HT1080 (cell line): ENCODE results near the gene NR3C1. TPM values are rescaled to one million over a fixed set of nuclear protein-coding genes. Genes with fewer than 3 reads are reported as not detected.

ENCODE experiments used
- DNase-seq: peaks from one replicate; pipeline ENCODE4 v3.0.0-alpha.2; 2015; ENCODE audit warnings: low read depth
- total RNA-seq: library from RNA; depleted of rRNA; stranded (reverse); fragments of >200 nt; shearing (Covaris generic); gene quantifications from 2 replicates; pipeline ENCODE4 v1.2.3, GENCODE V29; 2014

NR3C1 gene
- total RNA-seq, 1 experiment from 2014 or later, result 40.3 TPM

DNA sequence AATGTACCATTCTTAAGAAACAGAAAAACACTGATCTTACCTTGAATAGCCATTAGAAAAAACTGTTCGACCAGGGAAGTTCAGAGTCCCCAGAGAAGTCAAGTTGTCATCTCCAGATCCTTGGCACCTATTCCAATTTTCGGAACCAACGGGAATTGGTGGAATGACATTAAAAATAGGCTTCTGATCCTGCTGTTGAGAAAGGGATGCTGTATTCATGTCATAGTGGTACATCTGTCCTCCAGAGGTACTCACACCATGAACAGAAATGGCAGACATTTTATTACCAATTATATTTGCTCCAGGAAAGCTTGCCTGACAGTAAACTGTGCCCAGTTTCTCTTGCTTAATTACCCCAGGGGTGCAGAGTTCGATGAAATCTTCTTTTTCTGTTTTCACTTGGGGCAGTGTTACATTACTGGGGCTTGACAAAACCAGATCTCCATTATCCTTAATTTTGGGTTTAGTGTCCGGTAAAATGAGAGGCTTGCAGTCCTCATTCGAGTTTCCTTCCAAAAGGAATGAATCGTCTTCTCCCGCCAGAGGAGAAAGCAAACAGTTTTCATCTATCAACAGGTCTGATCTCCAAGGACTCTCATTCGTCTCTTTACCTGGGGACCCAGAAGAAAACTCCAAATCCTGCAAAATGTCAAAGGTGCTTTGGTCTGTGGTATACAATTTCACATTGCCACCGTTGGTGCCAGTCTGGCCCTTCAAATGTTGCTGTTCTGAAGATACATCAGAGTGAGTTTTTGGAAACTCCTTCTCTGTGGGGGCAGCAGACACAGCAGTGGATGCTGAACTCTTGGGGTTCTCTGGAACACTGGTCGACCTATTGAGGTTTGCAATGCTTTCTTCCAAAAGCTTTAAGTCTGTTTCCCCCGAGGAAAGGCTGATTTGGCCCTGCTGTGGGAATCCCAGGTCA, 3.6 kb downstream of the NR3C1 start:
- DNase-seq, result no peak

DNA sequence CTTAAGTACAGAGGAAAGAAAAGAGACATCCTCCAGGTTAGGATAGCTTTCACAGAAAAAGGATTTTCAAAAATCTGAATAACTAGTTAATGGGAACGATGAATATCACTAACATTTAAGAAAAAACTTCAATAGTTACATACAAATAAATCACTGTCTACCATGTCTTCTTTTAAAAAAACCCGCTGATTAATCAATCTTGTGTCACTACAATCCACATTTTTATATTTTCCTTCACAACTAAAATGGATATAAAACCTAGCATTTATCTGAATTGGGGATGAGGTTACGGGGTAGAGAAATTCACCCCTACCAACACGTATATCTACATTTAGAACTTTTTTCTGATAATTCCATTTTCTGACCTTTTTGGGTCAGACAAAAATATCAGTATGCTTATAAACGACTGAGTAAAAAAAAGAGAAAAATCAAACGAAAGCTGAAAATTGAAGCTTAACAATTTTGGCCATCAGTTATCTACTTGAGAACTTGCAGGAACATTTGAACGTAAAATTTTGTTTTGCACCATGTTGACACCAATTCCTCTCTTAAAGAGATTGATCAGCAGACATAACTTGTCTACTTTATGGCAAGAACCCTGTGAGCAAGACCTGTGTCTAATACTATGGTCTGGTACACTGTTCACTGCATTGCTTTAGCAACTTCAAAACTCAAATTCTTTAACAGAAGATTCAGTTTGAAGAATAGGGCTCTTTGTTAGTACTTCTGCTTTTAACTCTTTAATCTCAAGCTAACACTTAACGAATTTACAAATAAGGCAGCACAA, 4.8 kb downstream of the NR3C1 start:
- DNase-seq, result no peak

DNA sequence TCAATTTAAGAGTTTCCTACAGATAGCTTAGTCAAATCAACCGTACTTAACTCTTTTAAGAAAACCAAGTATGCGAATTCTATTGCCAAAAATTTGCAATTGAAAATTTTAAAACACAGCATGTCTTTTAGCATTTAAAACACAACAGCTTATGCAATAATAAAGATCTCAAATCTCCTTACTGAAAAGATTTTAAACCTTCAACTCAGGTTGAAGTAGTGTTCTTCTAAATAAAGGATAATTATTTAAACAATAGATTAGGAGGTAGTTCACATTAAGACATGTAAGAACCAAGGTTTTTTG, 5.5 kb downstream of the NR3C1 start:
- DNase-seq, result no peak

DNA sequence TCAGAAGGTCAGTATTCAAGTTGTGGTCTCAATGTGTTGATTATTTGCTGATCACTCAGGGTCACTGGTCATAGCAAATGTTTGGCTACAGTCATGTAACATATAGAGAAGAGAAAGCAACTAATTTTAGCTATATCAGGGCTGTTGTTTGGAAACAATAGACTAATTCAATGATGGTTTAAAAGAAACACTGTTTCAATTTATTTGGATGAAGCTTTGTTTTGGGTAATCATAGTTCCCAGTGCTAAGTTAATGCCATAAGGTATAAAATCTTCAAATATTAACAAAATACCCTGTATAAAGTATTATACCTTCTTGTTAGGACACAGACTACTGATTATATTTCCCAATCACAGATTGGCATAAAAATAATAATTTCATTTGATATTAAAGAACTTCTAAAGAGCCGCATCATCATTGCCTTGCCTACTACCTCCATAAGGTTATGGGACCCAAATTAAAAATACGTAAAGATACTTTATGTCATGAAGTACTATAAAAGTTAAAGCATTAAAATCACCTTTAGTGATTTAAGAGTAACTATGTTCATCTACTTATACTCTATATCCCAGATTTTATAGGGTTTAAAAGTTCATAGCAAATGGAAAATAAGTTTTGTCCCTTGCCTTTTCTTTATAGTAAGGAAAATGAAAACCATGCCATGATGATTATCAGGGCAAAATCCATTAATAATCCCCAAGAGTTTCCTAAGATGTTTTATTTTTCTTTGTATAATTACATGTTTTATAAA, 6.0 kb downstream of the NR3C1 start:
- DNase-seq, result no peak

DNA sequence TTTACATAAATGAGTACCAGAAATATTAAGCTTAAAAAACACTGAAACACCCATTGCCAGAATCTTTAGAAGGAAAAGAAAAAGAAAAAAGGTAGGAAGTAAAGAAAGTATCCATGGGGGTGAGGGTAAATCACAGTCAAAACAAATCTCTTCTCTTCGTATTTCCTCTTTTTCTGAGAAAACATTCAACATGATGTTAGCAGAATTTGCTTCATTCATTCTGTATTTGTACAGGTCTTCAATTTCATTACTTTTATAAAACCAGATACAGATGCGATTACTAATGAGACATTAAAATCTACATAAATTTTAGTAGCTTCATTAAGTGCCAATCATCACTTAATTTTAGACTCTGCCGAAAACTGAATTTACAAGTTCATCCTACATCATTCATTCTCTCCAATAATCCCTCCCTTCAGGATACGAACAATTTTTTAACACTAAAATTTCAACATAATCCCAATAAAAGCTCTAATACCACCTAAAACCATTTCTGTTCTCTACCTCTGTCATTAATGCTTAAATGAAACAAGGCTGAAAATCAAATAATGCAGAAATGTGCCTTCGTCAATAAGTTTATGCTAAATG, 7.0 kb downstream of the NR3C1 start:
- no peak for DNase-seq

DNA sequence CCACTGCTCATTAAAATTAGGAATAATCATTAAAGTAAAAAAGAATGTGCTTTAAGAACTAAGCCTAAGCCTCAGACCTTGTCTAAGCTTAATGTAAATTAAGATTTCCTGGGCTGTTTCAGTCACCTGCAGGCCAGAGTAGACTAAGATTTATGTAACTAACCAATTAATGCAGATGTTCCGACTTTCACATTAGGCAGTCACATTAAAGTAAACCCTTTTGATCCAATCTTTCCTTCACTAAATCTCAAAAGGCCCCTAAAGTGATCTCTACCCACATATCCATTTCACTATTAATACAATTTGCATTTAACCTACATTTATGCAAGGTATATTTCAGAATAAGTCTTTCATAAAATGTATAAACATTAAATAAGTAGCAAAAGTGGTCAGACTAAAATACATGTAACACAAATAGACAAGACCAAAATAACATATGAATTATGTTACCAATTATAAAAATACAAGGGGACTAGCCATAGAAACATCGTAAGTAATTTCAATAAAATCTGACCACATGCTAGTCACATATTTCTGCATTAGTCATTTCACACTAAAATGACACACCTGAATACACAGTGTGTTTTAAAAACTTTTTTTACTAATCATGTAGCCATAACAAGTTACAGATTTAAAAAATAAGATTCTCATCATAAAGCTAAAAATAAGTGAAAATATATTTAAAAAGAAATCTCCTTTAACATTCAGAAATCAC, 7.7 kb downstream of the NR3C1 start:
- DNase-seq, result no peak

DNA sequence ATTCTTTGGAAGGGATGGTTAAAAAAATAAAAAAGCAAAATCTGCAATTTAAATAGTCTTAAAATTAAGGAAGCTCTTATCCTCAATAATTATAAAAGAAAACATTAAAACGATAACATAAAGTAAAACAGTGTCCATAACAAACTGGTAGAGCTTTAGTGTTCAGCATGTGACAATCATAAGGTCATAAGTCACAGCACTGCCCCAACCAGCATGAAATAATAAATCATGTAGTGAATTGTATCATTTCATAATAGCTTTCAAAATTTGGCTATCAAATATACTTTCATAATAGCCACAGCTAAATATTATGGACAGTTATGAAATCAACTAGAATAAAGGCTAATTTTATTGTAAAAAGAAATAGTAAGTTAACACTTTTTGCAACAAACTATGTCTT, 10.0 kb downstream of the NR3C1 start:
- no peak for DNase-seq

DNA sequence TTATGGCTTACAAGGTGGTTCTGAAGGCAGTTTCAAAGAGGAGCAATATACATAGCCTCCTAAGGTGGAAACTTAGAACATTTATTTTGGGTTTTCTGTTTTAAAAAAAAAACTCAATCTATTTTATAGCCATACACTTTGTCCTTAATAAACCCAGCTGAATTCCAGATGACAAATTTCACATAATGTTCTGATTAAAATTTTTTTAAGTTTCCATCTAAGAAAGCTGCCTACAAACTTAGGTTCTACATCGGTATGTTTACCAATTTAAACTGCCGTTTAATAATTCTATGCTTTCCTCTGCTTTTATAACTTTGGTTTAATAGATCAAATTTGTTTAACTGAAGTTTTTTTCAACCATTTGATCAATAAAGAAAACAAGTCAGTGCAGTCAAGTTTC, 12.5 kb downstream of the NR3C1 start:
- no peak for DNase-seq

DNA sequence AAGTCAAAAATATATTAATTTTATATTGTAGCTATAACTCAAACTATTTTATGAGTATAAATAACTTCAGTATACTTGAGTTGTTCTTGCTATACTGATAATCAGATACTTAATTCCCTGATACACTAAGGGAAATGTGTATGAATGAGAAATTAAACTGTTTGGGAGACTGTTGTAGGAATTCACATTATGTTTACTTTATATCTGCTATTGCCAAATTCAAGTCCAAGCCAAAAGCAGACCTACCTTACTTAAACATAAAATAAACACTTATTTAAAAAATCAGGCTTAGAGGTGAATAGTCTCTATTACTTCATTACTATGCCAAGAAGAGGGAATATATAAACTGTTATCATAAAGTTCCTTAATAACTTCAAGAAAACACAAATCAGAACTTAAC, 13.2 kb downstream of the NR3C1 start:
- no peak for DNase-seq

DNA sequence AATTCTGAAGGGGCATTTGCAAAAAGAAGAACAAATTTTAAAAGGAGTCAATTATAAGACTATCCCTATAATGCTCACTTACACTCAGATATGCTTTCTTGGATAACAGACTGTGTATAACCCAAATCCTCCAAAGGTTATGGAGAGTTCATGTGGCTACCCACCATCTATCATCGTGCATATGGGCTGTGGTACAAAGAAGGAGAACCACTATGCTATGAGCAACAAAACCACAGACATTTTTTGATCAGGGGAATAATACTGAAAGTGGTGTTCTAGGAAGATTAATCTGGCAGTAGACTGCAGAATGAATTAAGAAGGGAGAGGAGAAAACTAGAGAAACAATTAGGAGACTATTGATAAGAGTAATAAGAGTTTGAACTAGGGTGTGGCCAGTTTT, 16.8 kb downstream of the NR3C1 start:
- DNase-seq, result no peak

DNA sequence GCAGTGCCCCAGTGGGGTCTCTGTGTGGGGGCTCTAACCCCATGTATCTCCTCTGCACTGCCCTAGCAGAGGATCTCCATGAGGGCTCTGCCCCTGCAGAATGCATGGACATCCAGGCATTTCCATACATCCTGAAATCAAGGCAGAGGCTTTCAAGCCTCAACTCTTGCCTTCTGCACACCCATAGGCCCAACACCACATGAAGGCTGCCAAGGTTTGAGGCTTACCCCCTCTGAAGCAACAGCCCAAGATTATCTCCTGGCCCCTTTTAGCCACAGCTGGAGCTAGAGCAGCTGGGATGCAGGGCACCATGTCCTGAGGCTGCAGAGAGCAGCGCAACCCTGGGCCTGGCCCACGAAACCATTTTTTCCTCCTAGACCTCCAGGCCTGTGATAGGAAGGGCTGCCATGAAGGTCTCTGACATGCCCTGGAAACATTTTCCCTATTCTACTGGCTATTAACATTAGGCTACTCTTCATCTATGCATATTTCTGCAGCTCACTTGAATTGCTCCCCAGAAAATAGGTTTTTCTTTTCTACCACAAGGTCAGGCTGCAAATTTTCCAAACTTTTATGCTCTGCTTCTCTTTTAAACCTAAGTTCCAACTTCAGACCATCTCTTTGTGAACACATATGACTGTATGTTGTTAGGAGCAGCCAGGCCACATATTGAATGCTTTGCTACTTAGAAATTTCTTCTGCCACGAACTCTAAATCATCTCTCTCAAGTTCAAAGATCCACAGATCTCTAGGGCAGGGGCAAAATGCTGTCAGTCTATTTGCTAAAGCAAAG, 18.4 kb downstream of the NR3C1 start:
- DNase-seq, result no peak

DNA sequence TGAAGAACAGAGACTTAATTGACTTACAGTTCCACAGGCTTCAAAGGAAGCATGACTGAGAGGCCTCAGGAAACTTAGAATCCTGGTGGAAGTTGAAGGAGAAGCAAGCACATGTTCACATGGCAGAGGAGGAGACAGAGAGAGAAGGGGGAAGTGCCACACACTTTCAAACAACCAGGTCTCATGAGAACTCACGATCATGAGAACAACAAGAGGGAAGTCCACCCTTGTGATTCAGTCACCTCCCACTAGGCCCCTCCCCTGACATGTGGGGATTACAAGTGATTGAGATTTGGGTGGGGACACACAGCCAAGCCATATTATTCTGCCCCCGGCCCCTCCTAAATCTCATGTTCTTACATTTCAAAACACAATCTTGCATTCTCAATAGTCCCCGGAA, 19.5 kb downstream of the NR3C1 start:
- DNase-seq, result no peak

DNA sequence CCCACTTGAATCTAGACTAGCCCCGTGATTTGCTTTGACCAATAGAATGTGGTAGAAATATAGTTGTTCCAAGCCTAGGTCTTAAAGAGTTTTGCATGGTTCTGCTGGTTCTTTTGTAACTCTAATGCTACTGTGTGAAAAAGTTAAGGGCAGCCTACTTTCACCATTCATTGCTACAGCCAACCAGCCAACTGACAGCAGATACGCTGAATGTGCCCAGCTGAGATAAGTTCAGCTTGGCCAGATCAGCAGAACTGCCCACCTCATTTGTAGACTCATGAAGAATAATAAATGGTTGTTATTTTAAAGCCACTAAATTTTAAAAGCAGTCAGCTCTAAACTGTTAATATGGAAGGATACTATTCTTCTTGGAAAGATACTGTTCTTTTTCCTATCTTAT, 23.9 kb downstream of the NR3C1 start:
- DNase-seq, result no peak

DNA sequence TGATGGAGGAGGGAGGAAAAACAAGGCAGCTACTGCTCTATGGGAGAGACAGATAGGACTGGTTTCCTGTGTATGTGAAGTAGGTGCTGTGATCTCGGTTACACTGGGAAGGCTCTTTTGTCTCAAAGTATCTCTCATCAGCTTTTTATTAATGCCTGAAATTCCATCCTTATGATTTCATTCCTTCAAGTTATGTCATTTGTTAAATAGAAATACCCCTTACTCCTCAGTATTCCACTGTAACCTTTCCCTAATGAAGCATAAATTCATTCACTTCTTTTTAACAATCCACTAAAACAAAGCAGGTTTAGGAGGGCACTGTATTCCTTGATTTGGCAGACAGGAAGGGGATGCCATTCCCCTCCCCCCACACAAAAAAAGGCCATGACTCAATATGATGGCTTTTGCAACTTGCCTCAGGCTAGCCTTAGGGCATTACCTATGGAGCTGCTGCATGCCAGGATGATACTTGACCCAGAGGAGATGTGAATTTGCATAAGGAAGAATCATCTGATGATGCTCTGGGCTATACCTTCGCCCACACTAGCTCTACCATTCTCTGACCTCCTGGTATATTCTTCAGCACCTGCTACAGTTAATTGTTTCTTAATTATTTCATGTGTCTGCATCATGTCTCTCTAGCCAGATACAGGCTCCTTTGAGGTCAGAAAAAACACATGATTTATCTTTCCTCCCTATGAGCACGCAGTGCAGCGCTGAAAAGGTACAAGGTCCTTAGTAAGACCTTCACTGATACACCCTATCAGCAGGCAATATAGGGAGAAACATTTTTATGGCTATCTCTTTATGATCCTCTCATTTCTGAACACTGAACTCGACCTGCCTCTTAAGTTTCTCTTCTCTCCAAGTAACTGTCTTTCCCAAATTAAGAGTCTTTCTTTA, 26.3 kb downstream of the NR3C1 start:
- peak; percentile 81 for DNase-seq

DNA sequence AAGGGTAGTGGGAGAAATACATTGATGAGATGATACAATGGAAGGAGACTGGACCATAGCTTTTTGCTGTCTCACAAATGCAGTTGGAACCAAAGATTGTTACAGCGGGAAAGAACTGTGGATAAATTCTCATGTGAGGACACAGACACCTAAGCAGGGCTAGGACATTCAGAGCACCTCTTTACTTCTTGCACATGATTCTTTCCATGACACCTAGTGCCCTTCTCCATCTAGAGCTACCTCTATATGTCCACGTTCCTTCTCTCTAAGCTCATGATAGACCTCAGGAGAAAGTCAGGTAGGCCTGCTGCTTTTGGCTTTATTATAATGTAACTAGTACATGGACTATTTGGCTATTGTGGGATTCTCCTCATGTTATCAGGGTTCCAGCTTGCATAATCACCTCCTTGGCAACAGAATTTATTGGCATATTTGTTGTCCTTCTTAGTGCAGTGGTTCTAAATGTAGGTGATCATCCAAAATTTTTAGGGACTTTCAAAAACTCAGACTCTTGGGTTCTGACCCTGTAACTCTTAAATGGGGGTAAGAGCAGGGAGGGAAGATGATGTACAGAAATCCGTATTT, 27.2 kb downstream of the NR3C1 start:
- DNase-seq, result no peak

DNA sequence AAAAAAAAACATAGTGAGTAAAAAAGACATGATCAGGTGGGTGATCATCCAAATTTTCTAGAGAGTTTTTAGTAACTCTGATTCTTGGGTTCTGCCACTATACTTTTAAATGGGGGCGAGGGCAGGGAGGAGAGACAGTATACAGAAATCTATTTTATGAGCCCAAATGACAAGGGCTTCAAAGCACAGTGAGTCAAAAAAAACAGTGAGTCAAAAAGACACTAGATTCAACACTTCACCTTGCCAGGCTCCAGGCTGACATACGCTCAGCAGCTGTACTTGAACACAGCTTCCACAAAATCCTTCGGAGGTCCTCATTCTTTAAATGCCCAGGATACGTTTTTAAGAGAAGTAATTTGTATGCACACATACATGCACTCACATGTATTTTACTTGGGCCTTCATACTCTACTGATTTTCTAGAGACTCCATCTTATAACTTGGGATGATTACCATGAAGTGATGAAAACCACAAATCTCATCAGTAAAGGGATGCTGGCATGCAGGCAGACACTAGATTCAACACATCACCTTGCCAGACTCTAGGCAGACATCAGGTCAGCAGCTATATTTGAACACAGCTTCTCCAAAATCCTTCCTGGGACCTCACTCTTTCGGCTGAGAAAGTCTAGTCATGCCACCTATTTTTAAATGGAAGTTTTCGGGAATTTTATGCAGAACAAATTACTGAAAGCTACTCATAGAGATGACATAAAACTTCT, 28.8 kb downstream of the NR3C1 start:
- DNase-seq, result no peak

DNA sequence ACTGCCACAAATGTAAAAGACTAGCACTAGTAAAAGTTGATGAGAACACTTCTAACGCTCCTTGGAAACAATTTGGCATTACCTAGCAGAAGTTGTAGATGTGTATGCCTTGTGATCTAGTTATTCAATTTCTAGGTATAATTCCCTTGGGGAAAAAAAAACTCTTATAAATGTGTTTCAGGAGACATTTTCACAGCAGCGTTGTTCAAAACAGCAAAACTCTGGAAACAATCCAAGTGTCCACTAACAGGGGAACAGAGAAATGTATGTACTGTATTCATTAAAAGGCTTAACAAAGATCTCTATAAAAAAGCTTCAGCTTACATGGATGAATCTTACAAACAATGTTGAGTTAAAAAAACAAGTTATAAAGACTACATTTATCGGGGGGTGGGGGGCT, 30.4 kb downstream of the NR3C1 start:
- no peak for DNase-seq

DNA sequence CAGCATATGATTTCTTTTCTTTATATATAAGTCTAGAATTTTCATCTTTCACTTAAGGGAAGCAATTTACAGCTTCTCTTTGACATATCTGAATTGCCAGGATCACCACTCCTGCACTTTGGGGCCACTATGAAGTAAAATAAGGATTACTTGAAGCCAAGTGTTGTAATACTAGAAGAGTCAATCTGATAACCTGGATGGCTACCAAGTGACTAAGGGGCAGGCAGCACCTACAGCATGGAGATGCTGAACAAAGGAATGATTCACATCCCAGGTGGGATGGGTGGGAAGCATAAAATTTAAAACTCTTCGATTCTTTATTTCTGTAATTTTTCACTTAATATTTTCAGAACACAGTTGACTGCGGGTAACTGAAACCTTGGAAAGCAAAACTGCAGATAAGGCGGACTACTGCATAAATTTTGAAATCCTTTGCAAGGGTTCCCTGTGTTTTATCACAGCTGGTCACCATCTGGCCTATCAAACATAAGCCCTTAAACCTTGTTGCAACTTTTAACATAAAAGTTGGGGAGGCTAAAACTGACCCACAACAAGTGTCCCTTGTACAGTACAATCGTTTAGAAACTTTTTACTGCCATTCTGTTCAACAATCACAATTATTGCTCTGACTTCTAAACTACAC, 31.2 kb downstream of the NR3C1 start:
- DNase-seq, result peak; percentile 13
